Measurements from ENCODE around the gene PDXK. TPM values are rescaled to one million over a fixed set of nuclear protein-coding genes. Genes with fewer than 3 reads are reported as not detected.
A peak's percentile ranks its signal among the peaks of the same experiment; 100 is the strongest.

PDXK gene
- total RNA-seq, 4 donors from 2014 or later: 45.0 to 66.0 (median 57.4) TPM

DNA sequence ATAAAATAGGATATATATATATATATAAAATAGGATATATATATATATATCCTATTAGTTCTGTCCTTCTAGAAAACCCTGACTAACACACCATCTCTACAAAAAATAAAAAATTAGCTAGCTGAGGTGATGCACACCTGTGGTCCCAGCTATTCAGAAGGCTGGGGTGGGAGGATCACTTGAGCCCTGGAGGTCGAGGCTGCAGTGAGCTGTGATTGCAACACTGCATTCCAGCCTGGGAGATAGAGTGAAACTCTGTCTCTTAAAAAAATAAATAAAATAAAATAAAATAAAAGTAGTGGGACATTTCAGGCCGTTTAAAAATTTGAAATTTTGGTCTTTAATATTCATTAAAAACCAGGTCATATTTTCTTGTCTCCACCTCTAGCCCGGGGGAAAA is 66.2 kb downstream of the PDXK start:
- H3K27ac ChIP-seq: no peak overlapping the region
- TF ChIP-seq, protein P1, sequence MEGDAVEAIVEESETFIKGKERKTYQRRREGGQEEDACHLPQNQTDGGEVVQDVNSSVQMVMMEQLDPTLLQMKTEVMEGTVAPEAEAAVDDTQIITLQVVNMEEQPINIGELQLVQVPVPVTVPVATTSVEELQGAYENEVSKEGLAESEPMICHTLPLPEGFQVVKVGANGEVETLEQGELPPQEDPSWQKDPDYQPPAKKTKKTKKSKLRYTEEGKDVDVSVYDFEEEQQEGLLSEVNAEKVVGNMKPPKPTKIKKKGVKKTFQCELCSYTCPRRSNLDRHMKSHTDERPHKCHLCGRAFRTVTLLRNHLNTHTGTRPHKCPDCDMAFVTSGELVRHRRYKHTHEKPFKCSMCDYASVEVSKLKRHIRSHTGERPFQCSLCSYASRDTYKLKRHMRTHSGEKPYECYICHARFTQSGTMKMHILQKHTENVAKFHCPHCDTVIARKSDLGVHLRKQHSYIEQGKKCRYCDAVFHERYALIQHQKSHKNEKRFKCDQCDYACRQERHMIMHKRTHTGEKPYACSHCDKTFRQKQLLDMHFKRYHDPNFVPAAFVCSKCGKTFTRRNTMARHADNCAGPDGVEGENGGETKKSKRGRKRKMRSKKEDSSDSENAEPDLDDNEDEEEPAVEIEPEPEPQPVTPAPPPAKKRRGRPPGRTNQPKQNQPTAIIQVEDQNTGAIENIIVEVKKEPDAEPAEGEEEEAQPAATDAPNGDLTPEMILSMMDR (IDR thresholded peaks at IDR 0.05): no peak
- no peak for TF ChIP-seq EP300 (IDR thresholded peaks at IDR 0.05)
- no peaks in the 10 kb centered on the region for H3K36me3 ChIP-seq
- WGBS: 49% methylated on average over 3 of the region's 3 CpGs
- DNase-seq (ENCODE audit: low spot score in 2 of 2): no peak
- no peak overlapping the region for H3K4me3 ChIP-seq
- peaks cover 46% of the 10 kb centered on the region for H3K4me1 ChIP-seq
- H3K9me3 ChIP-seq: no peaks in the 10 kb centered on the region
- H3K27me3 ChIP-seq: no peaks in the 10 kb centered on the region

DNA sequence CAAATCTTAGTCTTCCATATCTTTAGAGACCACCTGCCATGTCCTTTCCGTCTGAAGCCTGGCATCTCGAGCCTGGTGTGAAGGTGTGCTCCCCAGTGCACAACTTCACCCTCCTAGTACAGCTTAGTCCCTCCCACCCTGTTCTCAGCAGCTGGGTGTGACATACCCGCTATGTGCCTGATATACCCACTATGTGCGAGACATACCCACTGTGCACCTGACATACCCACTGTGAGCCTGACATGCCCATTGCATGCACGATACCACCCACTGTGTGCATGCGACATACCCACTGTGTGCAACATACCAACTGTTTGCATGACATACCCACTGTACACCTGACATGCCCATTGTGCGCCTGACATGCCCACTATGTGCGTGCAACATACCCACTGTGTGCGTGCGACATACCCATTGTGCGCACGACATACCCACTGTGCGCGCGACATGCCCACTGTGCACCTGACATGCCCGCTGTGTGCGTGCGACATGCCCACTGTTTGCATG is 67.4 kb downstream of the PDXK start:
- H3K4me3 ChIP-seq: no peak overlapping the region
- no peak for DNase-seq (ENCODE audit: low spot score in 2 of 2)
- H3K9me3 ChIP-seq: no peaks in the 10 kb centered on the region
- H3K4me1 ChIP-seq: peaks cover 49% of the 10 kb centered on the region
- TF ChIP-seq POLR2AphosphoS5 (IDR thresholded peaks at IDR 0.05) (no peak), POLR2A (IDR thresholded peaks at IDR 0.05) (no peak), EP300 (IDR thresholded peaks at IDR 0.05) (no peak)
- TF ChIP-seq, protein P1 (IDR thresholded peaks at IDR 0.05): no peak
- whole genome bisulfite sequencing: 81% methylated on average over 10 of the region's 18 CpGs
- H3K27me3 ChIP-seq: no peaks in the 10 kb centered on the region
- H3K27ac ChIP-seq: no peak overlapping the region
- H3K36me3 ChIP-seq: no peaks in the 10 kb centered on the region

- no peak overlapping the region for H3K4me3 ChIP-seq
Measured at GRCh38 chr21:43786807-43787440, 68.0 kb downstream of the PDXK start.

DNA sequence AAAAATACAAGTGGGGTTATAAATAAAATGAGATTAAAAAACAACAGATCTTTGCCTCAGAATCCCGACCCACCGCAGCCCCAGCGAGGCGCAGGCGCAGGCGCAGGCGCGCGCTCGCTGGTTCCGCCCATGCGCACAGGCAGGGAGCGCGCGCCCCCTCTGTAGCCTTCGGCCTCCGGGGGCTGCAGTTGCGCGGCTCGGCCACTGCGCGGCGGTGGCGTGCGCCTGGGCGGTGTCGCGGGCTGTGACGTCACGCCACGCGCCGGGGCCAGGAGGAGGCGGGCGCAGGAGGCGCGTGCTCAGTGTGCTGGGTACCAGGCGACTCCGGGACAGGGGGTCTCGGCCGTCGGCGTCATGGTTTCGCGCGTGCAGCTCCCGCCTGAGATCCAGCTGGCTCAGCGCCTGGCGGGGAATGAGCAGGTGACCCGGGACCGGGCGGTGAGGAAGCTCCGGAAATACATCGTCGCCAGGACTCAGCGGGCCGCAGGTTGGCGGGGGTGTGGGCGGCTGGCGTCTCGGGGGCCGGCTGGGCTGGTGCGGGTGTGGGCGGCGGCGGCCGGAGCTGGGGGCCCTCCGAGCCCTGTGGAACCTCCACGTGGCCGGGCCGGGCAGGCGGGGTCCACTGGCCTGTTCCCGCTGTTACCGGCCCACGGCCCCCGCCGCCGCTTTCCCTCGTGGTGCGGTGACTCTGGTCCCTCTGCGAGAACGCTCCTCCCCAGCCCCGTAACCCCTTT is 70.5 kb downstream of the PDXK start, which contains the start of gene RRP1:
Gene RRP1, plus strand, starts transcription at position 302 of the 734 bp plus-strand sequence. Its CDS starts 53 bp downstream, at position 355.
- H3K27me3 ChIP-seq: no peaks in the 10 kb centered on the region
- TF ChIP-seq POLR2A (IDR thresholded peaks at IDR 0.05) (peak in 1 of 2 donors; percentile 6), POLR2AphosphoS5 (IDR thresholded peaks at IDR 0.05) (peak in 2 of 3 donors; percentile 3 to 79), EP300 (IDR thresholded peaks at IDR 0.05) (no peak)
- TF ChIP-seq, protein P1 (IDR thresholded peaks at IDR 0.05): peak; percentile 100
- peak; percentile 91 for DNase-seq (ENCODE audit: low spot score in 2 of 2)
- H3K4me1 ChIP-seq: peaks cover 22% of the 10 kb centered on the region
- under 1% methylated on average over 30 of the region's 83 CpGs for WGBS
- H3K27ac ChIP-seq: peak within 1 kb of the TSS; percentile 80
- H3K9me3 ChIP-seq: no peaks in the 10 kb centered on the region
- H3K4me3 ChIP-seq: peak within 1 kb of the TSS; percentile 66
- H3K36me3 ChIP-seq: peaks cover 30% of the 10 kb centered on the region

More at GRCh38 chr21:43786807-43787440, 68.0 kb downstream of the PDXK start:
- DNase-seq (ENCODE audit: low spot score in 2 of 2): no peak
- peaks cover 5% of the 10 kb centered on the region for H3K36me3 ChIP-seq
- peaks cover 46% of the 10 kb centered on the region for H3K4me1 ChIP-seq
- H3K27me3 ChIP-seq: no peaks in the 10 kb centered on the region
- no peaks in the 10 kb centered on the region for H3K9me3 ChIP-seq
- H3K27ac ChIP-seq: no peak overlapping the region
- WGBS: 89% methylated on average over 36 of the region's 38 CpGs
- TF ChIP-seq, protein P1 (IDR thresholded peaks at IDR 0.05): no peak
- TF ChIP-seq POLR2AphosphoS5 (IDR thresholded peaks at IDR 0.05) (no peak), POLR2A (IDR thresholded peaks at IDR 0.05) (no peak), EP300 (IDR thresholded peaks at IDR 0.05) (no peak)

- no peaks in the 10 kb centered on the region for H3K9me3 ChIP-seq
- H3K27ac ChIP-seq: peak overlapping the region; percentile 21
- peak overlapping the region; percentile 66 for H3K4me3 ChIP-seq
- H3K4me1 ChIP-seq: peaks cover 21% of the 10 kb centered on the region
- H3K36me3 ChIP-seq: peaks cover 36% of the 10 kb centered on the region
- 18% methylated on average over 13 of the region's 13 CpGs for WGBS
- TF ChIP-seq, protein P1 (IDR thresholded peaks at IDR 0.05): no peak
- TF ChIP-seq EP300 (IDR thresholded peaks at IDR 0.05) (no peak), POLR2AphosphoS5 (IDR thresholded peaks at IDR 0.05) (no peak), POLR2A (IDR thresholded peaks at IDR 0.05) (no peak)
- no peaks in the 10 kb centered on the region for H3K27me3 ChIP-seq
- DNase-seq (ENCODE audit: low spot score in 2 of 2): no peak
Measured at GRCh38 chr21:43790010-43790524, 71.1 kb downstream of the PDXK start.
